Stimulated activated effector memory CD8-positive, alpha-beta T cell treated with anti-CD3 and anti-CD28 coated beads, Interleukin-12 subunit alpha, Interleukin-12 subunit beta, amount 100 ng/mL, for 72 hours (primary cell): Measurements from ENCODE around the gene LTB4R.

Experiments
- ATAC-seq: fragments of 150-1000 bp; cut with Tn5 transposase; 2 replicates; pipeline ENCODE4 v1.10.0; 2021
- DNase-seq, 2 donors: peaks; one replicate each; pipeline ENCODE4 v3.0.0; 2021 to 2022; ENCODE audit warnings: low spot score in 2 of 2
- H3K27ac Mint-ChIP-seq: one replicate; pipeline ENCODE4 v1.8.0; 2022; ENCODE audit warnings: mild to moderate bottlenecking, mixed read lengths
- H3K36me3 Mint-ChIP-seq: one replicate; pipeline ENCODE4 v1.8.0; 2022; ENCODE audit warnings: mild to moderate bottlenecking, mixed read lengths
- H3K4me1 Mint-ChIP-seq: one replicate; pipeline ENCODE4 v1.8.0; 2022; ENCODE audit warnings: mixed read lengths
- H3K4me3 Mint-ChIP-seq: one replicate; pipeline ENCODE4 v1.8.0; 2022; ENCODE audit warnings: mild to moderate bottlenecking, mixed read lengths
- H3K9me3 Mint-ChIP-seq: one replicate; pipeline ENCODE4 v1.8.0; 2022; ENCODE audit warnings: mixed read lengths

Gene LTB4R

DNA sequence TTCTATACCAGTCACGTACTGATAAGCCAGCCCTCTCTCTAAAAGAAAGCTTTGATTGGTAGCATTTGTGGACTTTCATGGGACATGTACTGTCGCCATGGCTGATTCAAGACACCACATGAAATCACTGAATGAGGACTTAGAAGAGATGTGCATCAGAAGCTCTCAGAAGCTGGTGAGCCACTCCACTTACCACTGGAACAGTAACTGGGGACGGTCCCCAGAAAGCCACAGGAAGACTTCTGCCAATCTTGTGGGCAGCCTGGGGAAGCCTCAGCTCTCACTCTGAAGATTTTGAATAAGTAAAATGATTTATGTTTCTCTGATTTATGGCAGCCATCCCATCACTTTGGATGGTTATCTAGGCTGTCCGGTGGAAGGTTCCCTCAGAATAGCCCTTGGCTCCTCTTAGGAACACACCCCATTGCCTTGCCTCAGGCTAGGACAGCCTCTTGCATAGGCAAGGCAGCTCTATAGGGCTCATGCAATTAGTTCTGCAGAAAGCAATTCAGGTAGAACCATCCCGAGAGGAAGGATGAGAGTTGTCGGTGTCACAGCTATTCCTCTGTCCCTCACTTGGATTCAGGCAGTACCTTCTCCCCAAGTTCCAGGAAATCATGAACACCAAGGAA lies 21.5 kb upstream of the LTB4R start:
- peaks cover 42% of the 10 kb centered on the region for H3K36me3 Mint-ChIP-seq
- no peak overlapping the region for H3K27ac Mint-ChIP-seq
- no peaks in the 10 kb centered on the region for H3K9me3 Mint-ChIP-seq
- H3K4me1 Mint-ChIP-seq = peaks cover 28% of the 10 kb centered on the region
- ATAC-seq (peak; percentile 99), DNase-seq (peak; percentile 14 to 68)
- no peak overlapping the region for H3K4me3 Mint-ChIP-seq

DNA sequence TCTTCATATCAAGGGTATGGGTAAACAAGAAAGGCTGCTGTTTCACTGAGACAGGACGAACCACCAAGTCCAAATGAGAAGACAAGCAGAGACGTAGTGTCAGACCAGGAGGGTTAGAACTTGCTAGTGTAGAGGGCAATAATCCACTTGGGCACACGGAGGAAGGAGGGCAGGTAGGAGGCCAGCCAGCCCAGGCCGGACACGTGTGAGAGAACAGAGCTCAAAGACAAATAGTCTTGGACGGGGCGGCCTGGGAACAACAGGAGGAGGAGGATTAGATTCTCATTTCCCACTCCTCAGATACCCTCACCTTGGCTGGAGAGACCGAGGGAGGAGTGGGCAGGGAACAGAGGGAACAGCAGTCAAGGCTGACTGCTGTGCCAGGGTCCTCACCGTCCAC lies 20.6 kb upstream of the LTB4R start:
- H3K4me3 Mint-ChIP-seq = no peak overlapping the region
- peaks cover 51% of the 10 kb centered on the region for H3K36me3 Mint-ChIP-seq
- H3K9me3 Mint-ChIP-seq = no peaks in the 10 kb centered on the region
- no peak overlapping the region for H3K27ac Mint-ChIP-seq
- H3K4me1 Mint-ChIP-seq = peaks cover 29% of the 10 kb centered on the region
- DNase-seq = no peak
- ATAC-seq = no peak

DNA sequence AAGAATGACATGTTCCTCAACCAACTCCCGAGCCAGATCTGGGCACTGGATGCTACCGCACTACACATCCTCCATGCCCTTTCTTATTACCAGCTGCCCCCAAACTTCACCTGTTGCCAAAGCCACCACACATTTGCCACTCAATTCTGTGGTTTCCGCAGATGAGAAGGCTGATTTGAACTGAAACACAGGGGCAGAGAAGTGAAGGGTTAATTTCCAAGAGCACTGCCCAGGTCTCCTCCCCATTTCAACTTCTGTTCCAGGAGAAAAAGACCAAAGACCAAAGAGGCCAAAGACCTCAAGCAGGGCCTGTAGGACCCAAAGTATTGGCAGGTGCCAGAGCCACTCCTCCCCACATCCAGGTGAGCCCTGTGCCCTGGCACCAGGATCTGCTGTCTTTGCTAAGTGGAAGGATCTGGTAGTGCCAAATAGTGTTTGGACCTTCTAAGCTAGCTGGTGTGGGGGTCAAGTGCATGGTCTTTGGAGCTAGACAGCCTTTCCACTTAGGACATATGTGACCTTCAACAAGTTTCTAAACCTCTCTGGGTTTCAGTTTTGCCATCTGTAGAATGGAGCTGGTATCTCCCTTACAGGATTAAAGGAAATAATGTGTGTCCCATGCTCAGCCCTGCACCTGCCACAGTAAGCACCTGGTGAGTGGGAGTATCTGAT lies 19.7 kb upstream of the LTB4R start:
- H3K27ac Mint-ChIP-seq = no peak overlapping the region
- H3K36me3 Mint-ChIP-seq = peaks cover 60% of the 10 kb centered on the region

DNA sequence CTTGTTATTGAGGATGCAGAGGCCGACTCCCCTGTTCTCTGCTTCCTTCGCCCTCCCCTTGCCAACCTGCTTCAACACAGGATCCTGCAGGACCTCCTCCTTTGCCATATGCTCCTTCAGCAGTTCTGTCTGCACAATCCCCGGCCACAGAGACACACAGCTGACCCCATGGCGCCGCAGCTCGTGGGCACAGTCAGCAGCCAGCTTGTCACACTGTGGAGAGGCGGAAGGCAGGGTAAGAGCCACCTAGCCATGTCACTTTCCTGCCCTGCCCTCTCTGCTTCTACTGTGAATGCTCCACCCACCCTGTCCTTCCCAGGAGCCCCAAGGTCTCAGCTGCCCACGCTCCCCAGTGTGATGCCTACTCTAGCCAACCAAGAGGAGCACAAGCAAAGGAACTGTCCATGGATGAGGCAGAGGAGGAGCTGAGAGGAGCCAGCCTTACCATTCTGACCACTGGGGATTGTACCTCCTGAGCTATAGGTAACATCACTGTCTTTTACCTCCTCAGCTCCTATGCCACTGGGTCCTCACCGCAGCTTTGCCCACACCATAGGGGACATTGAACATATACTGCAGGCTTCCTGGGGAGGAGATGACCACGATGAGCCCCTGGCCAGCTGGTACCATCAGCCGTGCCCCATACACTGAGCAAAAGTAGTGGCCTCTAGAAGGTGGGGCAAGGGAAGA lies 19.0 kb upstream of the LTB4R start:
- no peak for DNase-seq
- H3K4me3 Mint-ChIP-seq = no peak overlapping the region
- peaks cover 65% of the 10 kb centered on the region for H3K36me3 Mint-ChIP-seq
- ATAC-seq = no peak
- peaks cover 40% of the 10 kb centered on the region for H3K4me1 Mint-ChIP-seq
- H3K27ac Mint-ChIP-seq = peak overlapping the region; percentile 60
- no peaks in the 10 kb centered on the region for H3K9me3 Mint-ChIP-seq

More for the DNA sequence above, 19.7 kb upstream of the LTB4R start:
- Mint-ChIP-seq H3K9me3 (no peaks in the 10 kb centered on the region), H3K4me1 (peaks cover 34% of the 10 kb centered on the region), H3K4me3 (no peak overlapping the region)
- no peak for DNase-seq
- ATAC-seq = no peak

DNA sequence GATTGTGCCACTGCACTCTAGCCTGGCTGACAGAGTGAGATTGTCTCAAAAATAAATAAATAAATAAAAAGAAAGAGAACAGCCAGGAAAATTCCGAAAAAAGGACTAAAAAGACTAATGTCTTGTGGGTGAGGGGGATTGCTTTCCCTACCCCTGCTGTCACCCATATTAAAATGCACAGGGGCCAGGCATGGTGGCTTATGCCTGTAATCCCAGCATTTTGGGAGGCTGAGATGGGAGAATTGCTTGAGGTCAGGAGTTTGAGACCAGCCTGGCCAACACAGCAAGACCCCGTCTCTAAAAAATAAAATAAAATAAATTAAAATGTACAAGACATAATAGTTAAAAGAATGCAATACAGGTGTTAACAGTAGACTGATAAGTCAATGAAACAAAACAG lies 17.8 kb upstream of the LTB4R start:
- H3K4me1 Mint-ChIP-seq = peaks cover 48% of the 10 kb centered on the region

DNA sequence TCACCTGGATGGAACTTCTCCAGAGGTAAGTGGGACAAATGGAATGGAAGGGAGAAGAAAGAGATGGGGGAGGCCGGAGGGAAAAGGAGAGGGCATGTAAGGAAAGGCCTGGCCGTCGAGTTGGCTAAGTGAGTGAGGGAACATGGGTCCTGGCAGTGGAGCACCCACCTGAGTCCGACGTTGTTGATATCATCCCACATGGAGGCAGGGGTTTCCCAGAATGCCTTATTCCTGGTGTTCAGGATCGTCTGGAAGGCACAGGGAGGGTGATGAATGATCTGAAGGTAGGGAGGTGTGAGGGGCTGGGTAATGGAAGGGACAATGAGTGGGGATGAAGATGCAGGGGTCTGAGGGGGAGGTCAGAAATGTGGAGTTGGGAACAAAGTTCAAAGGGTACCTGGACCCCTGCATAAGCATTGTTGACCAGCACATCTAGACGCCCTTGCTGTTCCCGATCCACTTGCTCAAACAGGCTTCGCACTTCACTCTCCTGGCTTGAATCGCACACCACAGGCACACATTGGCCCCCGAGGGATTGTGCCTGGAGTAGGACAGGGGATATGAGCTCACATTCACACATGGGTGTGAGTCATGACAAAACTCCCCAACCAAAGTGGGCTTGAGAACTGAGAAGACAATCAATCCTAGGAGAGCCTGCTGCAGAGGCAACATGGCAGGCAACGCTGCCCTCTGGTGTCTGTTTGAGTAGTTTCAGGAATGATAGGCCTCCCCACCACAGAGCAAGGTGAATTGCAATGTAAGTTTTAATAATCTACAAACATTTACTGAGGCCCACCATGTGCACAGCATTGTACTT lies 14.8 kb upstream of the LTB4R start:
- H3K4me1 Mint-ChIP-seq = peaks cover 50% of the 10 kb centered on the region
- ATAC-seq = peak; percentile 89
- peak overlapping the region; percentile 43 for H3K27ac Mint-ChIP-seq
- peak overlapping the region; percentile 10 for H3K4me3 Mint-ChIP-seq
- H3K9me3 Mint-ChIP-seq = no peaks in the 10 kb centered on the region
- peak; percentile 42 to 76 for DNase-seq
- peaks cover 66% of the 10 kb centered on the region for H3K36me3 Mint-ChIP-seq

More for the DNA sequence above, 17.8 kb upstream of the LTB4R start:
- Mint-ChIP-seq H3K4me3 (no peak overlapping the region), H3K36me3 (peaks cover 65% of the 10 kb centered on the region), H3K27ac (no peak overlapping the region), H3K9me3 (no peaks in the 10 kb centered on the region)
- no peak for DNase-seq
- no peak for ATAC-seq

DNA sequence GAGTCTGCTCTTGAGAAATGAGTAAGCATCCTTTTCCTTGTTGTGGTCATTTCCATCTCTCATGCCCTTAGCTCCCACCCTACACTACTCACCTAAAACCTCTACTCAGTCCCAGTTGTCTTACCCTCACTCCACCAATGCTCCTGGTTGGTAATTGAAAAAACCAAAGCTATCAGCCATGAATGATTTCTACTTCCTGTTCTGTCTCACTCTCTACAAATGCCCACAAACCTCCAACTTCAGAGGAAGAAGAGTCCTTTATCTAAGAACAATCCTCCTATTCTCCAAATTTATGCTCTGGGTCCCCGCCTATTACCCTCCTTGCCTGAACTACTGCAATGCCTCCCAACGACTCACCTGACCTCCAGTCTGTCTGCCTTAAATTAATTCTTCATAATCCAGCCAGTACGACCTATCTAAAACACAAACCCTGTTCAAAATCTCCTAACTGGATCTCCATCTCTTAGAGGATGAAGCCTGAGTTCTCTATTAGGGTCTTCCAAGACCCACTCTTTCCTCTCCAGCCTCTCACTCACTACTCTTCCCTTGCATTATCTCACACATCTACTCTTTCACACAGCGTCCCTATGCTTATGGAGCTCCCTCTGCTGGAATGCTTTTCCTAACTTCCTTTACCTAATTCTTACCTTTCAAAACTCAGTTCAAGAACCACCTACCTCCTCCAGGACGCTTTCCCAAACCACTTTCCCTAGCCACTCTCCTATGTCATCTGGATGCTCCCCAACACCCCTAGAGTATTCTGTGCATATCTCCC lies 13.9 kb upstream of the LTB4R start:
- H3K9me3 Mint-ChIP-seq = no peaks in the 10 kb centered on the region
- H3K4me3 Mint-ChIP-seq = peak overlapping the region; percentile 2
- ATAC-seq = peak; percentile 40
- peak overlapping the region; percentile 43 for H3K27ac Mint-ChIP-seq
- peaks cover 53% of the 10 kb centered on the region for H3K4me1 Mint-ChIP-seq
- no peak for DNase-seq
- H3K36me3 Mint-ChIP-seq = peaks cover 66% of the 10 kb centered on the region

DNA sequence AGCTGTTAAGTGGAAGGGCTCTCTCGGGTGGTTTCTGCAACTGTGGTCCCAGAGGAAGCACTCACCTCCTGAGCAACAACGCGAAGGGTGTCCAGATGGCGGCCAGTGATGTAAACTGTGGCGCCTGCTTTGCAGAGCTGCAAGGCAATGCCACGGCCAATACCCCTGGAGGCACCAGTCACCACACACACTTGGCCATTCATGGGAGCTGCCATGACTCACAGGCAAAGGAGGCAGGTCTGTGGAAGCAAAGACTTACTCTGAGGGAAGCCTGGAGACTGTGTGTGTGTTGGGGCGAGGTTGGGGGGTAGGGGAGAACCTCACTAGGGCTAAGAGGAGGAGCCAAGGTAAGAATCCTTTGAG lies 12.4 kb upstream of the LTB4R start:
- Mint-ChIP-seq H3K4me3 (peak overlapping the region; percentile 87), H3K4me1 (peaks cover 53% of the 10 kb centered on the region), H3K36me3 (peaks cover 75% of the 10 kb centered on the region), H3K9me3 (no peaks in the 10 kb centered on the region), H3K27ac (peak overlapping the region; percentile 91)
- DNase-seq (no peak), ATAC-seq (peak; percentile 9)

DNA sequence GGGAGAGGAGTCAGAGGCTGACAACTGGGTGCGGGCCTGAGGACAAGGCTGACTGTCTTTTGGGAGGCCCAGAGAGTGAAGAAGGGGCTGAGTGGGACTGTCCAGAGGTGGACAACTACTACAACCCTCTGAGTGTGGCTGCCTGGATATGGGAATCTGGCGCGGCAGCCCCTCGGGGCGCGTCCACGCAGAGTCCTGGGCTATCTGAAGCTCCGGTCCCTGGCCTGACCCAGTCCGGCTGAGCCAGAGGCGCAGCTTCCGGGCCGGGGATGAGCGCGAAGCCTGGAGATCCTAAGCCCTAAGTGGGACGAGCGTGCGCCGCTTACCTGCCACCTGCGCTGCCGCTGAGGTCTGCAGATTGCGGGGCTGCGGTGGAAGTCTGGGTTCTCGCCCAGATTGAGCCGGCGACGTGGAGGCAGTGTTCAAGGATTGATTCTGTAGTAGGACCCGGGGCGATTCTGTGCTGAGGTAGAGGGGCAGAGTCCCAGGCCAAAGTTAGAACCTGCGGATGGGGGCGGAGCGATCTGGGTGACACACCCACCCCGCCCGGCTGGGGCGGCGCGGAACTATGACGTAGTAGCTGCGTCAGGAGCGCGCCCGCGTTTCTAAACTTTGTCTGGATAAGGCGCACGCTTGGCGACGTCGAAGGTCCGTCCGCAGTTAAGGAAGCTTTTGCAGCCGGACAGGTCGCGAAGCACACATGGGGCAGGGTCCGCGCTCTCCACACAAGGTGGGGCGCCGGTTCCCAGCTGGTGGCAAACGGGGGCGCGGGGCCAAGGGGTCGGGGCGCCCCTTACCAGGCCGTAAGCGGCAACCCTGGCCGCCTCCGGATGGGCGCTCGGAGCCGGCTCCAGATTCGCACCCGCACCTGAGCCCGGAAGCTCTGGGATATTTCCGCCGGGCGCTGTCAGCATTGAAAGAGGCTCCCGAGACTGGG lies 11.8 kb upstream of the LTB4R start, which contains the start of the genes DHRS1 and NOP9:
Gene DHRS1, minus strand, starts transcription at position 526 of the 937 bp plus-strand sequence. CDS start 674 bp downstream, outside the sequence.
Gene NOP9, plus strand, starts transcription at position 596 of the 937 bp plus-strand sequence. Its CDS starts 105 bp downstream, at position 701.
- no peaks in the 10 kb centered on the region for H3K9me3 Mint-ChIP-seq
- peaks cover 53% of the 10 kb centered on the region for H3K4me1 Mint-ChIP-seq
- ATAC-seq = peak; percentile 85
- peak; percentile 96 for DNase-seq
- peak within 1 kb of the TSS; percentile 91 for H3K27ac Mint-ChIP-seq
- peak within 1 kb of the TSS; percentile 87 for H3K4me3 Mint-ChIP-seq
- peaks cover 75% of the 10 kb centered on the region for H3K36me3 Mint-ChIP-seq

DNA sequence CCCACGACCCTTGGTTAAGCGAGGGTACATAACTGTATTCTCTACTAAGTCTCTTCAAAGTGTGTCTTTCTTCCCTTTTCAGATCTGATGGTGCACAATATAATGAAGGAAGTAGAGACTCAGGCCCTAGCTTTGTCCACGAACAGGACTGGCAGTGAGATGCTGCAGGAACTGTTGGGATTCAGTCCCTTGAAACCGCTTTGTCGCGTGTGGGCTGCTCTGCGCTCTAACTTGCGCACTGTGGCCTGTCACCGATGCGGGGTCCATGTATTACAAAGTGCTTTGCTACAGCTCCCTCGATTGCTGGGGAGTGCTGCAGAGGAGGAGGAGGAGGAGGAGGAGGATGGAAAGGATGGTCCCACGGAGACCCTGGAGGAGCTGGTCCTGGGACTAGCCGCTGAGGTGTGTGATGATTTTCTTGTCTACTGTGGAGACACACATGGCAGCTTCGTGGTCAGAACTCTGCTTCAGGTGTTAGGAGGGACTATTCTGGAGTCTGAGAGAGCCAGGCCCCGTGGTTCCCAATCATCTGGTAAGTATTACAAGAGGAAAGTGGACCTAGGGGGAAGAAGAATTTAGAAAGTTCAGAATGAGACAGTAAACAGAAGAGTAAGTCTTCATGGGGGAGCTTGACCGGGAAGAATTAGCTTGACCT lies 10.8 kb upstream of the LTB4R start:
- ATAC-seq (no peak), DNase-seq (no peak)
- Mint-ChIP-seq H3K4me1 (peaks cover 59% of the 10 kb centered on the region), H3K9me3 (no peaks in the 10 kb centered on the region), H3K4me3 (peak overlapping the region; percentile 87), H3K27ac (peak overlapping the region; percentile 91), H3K36me3 (peaks cover 76% of the 10 kb centered on the region)

DNA sequence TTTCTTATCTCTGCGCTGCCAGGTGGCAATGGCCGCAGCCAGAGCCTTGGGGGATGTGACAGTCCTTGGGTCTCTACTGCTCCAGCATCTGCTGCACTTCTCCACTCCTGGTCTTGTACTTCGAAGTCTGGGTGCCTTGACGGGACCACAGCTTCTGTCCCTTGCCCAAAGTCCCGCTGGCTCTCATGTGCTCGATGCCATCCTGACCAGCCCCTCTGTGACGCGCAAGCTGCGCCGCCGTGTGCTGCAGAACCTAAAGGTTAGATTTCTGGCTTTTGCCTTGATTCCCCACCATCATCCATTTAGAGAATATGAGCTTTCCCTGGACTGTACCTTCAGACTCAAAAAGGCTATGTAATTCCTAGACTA lies 7.3 kb upstream of the LTB4R start:
- H3K27ac Mint-ChIP-seq = no peak overlapping the region
- no peak overlapping the region for H3K4me3 Mint-ChIP-seq
- ATAC-seq (no peak), DNase-seq (no peak)
- peaks cover 48% of the 10 kb centered on the region for H3K4me1 Mint-ChIP-seq
- H3K36me3 Mint-ChIP-seq = peaks cover 92% of the 10 kb centered on the region
- no peaks in the 10 kb centered on the region for H3K9me3 Mint-ChIP-seq

DNA sequence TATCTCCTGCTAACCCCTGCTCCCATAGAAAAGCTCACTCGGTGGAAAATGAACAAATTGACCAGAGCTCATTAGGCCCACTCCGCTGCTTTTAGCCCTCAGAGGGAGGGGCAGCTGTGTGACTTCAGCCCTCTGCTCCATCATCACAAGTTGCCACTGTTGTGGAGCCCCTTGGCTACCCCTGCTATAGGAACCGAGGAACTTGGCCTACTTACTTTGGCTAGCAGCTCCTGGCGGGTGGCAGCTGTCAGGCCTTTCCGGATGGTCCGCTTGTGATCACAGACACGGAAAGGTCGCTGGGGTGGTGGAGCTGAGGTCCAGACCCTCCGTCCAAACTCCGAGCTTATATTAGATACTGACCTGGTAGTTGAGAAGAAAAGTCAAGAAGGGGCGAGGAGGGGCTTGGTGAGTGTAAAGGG lies 4.1 kb upstream of the LTB4R start:
- H3K4me1 Mint-ChIP-seq = peaks cover 49% of the 10 kb centered on the region
- DNase-seq = no peak
- H3K36me3 Mint-ChIP-seq = peaks cover 77% of the 10 kb centered on the region
- peak overlapping the region; percentile 69 for H3K27ac Mint-ChIP-seq
- no peak overlapping the region for H3K4me3 Mint-ChIP-seq
- H3K9me3 Mint-ChIP-seq = no peaks in the 10 kb centered on the region
- no peak for ATAC-seq
